ENCODE results near the gene AGTPBP1. TPM values are rescaled to one million over a fixed set of nuclear protein-coding genes. Genes with fewer than 3 reads are reported as not detected.

Gene AGTPBP1
- total RNA-seq, 1 experiment from 2014 or later: 54.7 TPM

DNA sequence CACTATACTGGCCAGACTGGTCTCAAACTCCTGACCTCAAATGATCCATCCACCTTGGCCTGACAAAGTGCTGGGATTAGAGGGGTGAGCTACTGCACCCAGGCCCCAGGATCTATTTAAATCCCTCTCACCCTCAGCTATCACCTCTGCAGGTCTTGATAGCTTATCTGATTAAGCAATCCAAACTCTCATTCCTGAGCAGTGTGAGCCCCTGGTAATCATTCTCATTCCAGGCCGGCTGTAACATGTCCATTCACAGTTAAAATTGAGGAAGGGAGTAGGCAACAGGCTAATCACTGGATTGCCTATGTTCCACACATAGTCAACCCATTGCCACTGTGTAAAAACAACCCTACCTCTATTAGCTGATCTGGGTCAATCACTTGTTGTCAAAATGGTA is 111.1 kb downstream of the AGTPBP1 start:
- Mint-ChIP-seq H3K36me3 (no peaks in the 10 kb centered on the region; the same call in 1 of the 2 replicates), H3K27me3 (ENCODE audit: low read depth) (no peaks in the 10 kb centered on the region), H3K27ac (no peak overlapping the region), H3K4me3 (no peak overlapping the region), H3K4me1 (0 out of 2 replicates have a peak, but pooled peaks cover 2% of the 10 kb centered on the region), H3K9me3 (no peaks in the 10 kb centered on the region)
- ChIA-PET POLR2A (interaction anchor here (0.6 kb wide), 1 partner anchor 90 kb away, joined by 4 read pairs; no protein-coding TSS in a partner anchor), CTCF (no interaction called here)
- TF ChIP-seq MYBL2 (CRISPR knock-in tag; IDR thresholded peaks at IDR 0.05) (no peak), ZNF423 (CRISPR knock-in tag; IDR thresholded peaks at IDR 0.05) (no peak)
- DNase-seq (ENCODE audit: low spot score) (no peak), ATAC-seq (no peak)

DNA sequence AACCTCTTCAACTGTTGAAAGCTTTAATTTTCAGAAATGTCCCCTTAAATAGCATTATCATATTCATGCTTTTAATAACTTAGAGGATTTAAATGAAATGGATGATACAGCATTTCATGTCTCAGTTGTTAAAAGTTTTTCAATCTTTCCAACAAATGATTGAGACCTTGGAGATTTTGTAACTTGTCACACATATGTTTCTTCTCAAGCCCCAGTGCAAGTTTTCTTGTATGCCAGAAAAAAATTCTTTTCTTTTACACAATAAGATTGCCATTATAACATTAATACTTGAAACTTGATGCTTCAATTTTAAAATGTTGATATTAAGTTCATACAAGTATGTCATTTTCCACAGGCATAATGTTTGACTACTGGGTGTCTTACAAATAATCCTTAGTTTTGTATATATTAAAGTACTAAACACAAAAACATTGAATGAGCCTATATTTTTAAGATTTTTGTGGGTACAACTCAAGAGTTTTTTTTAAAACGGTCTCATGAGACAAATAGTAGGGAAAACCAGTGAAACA is 124.5 kb downstream of the AGTPBP1 start:
- Mint-ChIP-seq H3K27ac (no peak overlapping the region), H3K27me3 (ENCODE audit: low read depth) (no peaks in the 10 kb centered on the region), H3K9me3 (no peaks in the 10 kb centered on the region), H3K36me3 (peaks cover 8% of the 10 kb centered on the region), H3K4me3 (no peak overlapping the region), H3K4me1 (no peaks in the 10 kb centered on the region)
- DNase-seq (ENCODE audit: low spot score) (no peak), ATAC-seq (no peak)
- ChIA-PET CTCF (no interaction called here), POLR2A (no interaction called here)
- TF ChIP-seq ZNF317 (CRISPR knock-in tag; IDR thresholded peaks at IDR 0.05; ENCODE audit: borderline replicate concordance, low read depth): no peak
- TF ChIP-seq FOXP1 (CRISPR knock-in tag; IDR thresholded peaks at IDR 0.05; ENCODE audit: borderline replicate concordance): no peak
- TF ChIP-seq, protein P1, sequence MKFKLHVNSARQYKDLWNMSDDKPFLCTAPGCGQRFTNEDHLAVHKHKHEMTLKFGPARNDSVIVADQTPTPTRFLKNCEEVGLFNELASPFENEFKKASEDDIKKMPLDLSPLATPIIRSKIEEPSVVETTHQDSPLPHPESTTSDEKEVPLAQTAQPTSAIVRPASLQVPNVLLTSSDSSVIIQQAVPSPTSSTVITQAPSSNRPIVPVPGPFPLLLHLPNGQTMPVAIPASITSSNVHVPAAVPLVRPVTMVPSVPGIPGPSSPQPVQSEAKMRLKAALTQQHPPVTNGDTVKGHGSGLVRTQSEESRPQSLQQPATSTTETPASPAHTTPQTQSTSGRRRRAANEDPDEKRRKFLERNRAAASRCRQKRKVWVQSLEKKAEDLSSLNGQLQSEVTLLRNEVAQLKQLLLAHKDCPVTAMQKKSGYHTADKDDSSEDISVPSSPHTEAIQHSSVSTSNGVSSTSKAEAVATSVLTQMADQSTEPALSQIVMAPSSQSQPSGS (CRISPR knock-in tag; IDR thresholded peaks at IDR 0.05; ENCODE audit: borderline replicate concordance, low read depth): no peak
- TF ChIP-seq, protein P2, sequence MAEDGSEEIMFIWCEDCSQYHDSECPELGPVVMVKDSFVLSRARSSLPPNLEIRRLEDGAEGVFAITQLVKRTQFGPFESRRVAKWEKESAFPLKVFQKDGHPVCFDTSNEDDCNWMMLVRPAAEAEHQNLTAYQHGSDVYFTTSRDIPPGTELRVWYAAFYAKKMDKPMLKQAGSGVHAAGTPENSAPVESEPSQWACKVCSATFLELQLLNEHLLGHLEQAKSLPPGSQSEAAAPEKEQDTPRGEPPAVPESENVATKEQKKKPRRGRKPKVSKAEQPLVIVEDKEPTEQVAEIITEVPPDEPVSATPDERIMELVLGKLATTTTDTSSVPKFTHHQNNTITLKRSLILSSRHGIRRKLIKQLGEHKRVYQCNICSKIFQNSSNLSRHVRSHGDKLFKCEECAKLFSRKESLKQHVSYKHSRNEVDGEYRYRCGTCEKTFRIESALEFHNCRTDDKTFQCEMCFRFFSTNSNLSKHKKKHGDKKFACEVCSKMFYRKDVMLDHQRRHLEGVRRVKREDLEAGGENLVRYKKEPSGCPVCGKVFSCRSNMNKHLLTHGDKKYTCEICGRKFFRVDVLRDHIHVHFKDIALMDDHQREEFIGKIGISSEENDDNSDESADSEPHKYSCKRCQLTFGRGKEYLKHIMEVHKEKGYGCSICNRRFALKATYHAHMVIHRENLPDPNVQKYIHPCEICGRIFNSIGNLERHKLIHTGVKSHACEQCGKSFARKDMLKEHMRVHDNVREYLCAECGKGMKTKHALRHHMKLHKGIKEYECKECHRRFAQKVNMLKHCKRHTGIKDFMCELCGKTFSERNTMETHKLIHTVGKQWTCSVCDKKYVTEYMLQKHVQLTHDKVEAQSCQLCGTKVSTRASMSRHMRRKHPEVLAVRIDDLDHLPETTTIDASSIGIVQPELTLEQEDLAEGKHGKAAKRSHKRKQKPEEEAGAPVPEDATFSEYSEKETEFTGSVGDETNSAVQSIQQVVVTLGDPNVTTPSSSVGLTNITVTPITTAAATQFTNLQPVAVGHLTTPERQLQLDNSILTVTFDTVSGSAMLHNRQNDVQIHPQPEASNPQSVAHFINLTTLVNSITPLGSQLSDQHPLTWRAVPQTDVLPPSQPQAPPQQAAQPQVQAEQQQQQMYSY (CRISPR knock-in tag; IDR thresholded peaks at IDR 0.05): no peak
- no peak for TF ChIP-seq ZNF423 (CRISPR knock-in tag; IDR thresholded peaks at IDR 0.05)
- no peak for TF ChIP-seq ATF1 (CRISPR knock-in tag; IDR thresholded peaks at IDR 0.05)

DNA sequence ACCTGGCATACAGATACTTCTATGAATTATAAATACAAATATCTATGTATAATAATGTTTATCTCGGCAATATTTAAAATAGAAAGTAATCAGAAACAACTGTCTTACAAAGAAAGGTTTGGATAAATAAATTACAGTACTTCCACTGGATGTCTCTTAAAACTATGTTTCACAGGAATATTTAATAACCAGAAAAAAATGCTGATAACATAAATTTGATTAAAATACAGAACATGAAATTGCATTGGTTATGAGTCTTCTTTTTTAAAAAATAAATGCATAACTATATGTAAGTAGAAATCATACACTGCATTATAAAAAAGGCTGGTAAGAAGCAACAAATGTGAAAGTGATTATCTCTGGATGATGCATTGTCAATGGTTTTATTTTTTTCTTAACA is 126.0 kb downstream of the AGTPBP1 start:
- CTCF ChIA-PET: no interaction called here
- H3K36me3 Mint-ChIP-seq: peaks cover 8% of the 10 kb centered on the region
- H3K9me3 Mint-ChIP-seq: no peaks in the 10 kb centered on the region
- no peak overlapping the region for H3K4me3 Mint-ChIP-seq
- no peak for DNase-seq (ENCODE audit: low spot score)
- H3K4me1 Mint-ChIP-seq: no peaks in the 10 kb centered on the region
- no peak overlapping the region for H3K27ac Mint-ChIP-seq
- H3K27me3 Mint-ChIP-seq (ENCODE audit: low read depth): no peaks in the 10 kb centered on the region
- POLR2A ChIA-PET: no interaction called here
- no peak for ATAC-seq
- TF ChIP-seq ZNF671 (CRISPR knock-in tag; IDR thresholded peaks at IDR 0.05) (no peak), ZNF219 (CRISPR knock-in tag; IDR thresholded peaks at IDR 0.05; ENCODE audit: borderline replicate concordance) (no peak), ZNF138 (CRISPR knock-in tag; conservative IDR thresholded peaks at IDR 0.05) (no peak), CREB1 (CRISPR knock-in tag; IDR thresholded peaks at IDR 0.05) (no peak), JAZF1 (CRISPR knock-in tag; IDR thresholded peaks at IDR 0.05) (no peak), NR3C1 (CRISPR knock-in tag; conservative IDR thresholded peaks at IDR 0.05; ENCODE audit: low read depth) (no peak), TEAD1 (CRISPR knock-in tag; IDR thresholded peaks at IDR 0.05) (no peak), RORB (CRISPR knock-in tag; IDR thresholded peaks at IDR 0.05) (no peak)
- TF ChIP-seq, protein P3, sequence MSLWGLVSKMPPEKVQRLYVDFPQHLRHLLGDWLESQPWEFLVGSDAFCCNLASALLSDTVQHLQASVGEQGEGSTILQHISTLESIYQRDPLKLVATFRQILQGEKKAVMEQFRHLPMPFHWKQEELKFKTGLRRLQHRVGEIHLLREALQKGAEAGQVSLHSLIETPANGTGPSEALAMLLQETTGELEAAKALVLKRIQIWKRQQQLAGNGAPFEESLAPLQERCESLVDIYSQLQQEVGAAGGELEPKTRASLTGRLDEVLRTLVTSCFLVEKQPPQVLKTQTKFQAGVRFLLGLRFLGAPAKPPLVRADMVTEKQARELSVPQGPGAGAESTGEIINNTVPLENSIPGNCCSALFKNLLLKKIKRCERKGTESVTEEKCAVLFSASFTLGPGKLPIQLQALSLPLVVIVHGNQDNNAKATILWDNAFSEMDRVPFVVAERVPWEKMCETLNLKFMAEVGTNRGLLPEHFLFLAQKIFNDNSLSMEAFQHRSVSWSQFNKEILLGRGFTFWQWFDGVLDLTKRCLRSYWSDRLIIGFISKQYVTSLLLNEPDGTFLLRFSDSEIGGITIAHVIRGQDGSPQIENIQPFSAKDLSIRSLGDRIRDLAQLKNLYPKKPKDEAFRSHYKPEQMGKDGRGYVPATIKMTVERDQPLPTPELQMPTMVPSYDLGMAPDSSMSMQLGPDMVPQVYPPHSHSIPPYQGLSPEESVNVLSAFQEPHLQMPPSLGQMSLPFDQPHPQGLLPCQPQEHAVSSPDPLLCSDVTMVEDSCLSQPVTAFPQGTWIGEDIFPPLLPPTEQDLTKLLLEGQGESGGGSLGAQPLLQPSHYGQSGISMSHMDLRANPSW (CRISPR knock-in tag; conservative IDR thresholded peaks at IDR 0.05; ENCODE audit: low read depth): no peak
- TF ChIP-seq, protein P4, sequence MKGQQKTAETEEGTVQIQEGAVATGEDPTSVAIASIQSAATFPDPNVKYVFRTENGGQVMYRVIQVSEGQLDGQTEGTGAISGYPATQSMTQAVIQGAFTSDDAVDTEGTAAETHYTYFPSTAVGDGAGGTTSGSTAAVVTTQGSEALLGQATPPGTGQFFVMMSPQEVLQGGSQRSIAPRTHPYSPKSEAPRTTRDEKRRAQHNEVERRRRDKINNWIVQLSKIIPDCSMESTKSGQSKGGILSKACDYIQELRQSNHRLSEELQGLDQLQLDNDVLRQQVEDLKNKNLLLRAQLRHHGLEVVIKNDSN (CRISPR knock-in tag; IDR thresholded peaks at IDR 0.05): no peak
- TF ChIP-seq, protein P5, sequence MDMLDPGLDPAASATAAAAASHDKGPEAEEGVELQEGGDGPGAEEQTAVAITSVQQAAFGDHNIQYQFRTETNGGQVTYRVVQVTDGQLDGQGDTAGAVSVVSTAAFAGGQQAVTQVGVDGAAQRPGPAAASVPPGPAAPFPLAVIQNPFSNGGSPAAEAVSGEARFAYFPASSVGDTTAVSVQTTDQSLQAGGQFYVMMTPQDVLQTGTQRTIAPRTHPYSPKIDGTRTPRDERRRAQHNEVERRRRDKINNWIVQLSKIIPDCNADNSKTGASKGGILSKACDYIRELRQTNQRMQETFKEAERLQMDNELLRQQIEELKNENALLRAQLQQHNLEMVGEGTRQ (CRISPR knock-in tag; IDR thresholded peaks at IDR 0.05): no peak
- TF ChIP-seq, protein P2 (CRISPR knock-in tag; IDR thresholded peaks at IDR 0.05): no peak
